Measurements from ENCODE around the gene CMBL.
"Not testable (repeated sequence)": the region's sequence is repeated elsewhere in the genome, so short reads cannot be mapped to it uniquely, and the experiment has no call there.

Gene CMBL

GRCh38 chr5:10333154-10334006 lies 25.7 kb upstream of the CMBL start:
- DNase-seq: peak in 1 of 2 donors; percentile 28

GRCh38 chr5:10332301-10332700 lies 24.6 kb upstream of the CMBL start:
- DNase-seq: no peak

- no peak for DNase-seq
These were observed 23.7 kb upstream of the CMBL start for GRCh38 chr5:10331341-10331796.

- DNase-seq: no peak
These were observed 23.0 kb upstream of the CMBL start for GRCh38 chr5:10330511-10331230.

- no peak for DNase-seq
These were observed 22.2 kb upstream of the CMBL start for GRCh38 chr5:10329820-10330481.

GRCh38 chr5:10329446-10329819 lies 21.7 kb upstream of the CMBL start:
- no peak for DNase-seq

GRCh38 chr5:10328323-10328722 lies 20.6 kb upstream of the CMBL start:
- DNase-seq: no peak

- no peak for DNase-seq
These were observed 17.0 kb upstream of the CMBL start for GRCh38 chr5:10324518-10325370.

GRCh38 chr5:10323588-10324488 lies 16.1 kb upstream of the CMBL start:
- DNase-seq: no peak

GRCh38 chr5:10321882-10322281 lies 14.2 kb upstream of the CMBL start:
- no peak for DNase-seq

GRCh38 chr5:10320793-10321192 lies 13.1 kb upstream of the CMBL start:
- DNase-seq: no peak

GRCh38 chr5:10319202-10319851 lies 11.6 kb upstream of the CMBL start:
- DNase-seq: no peak

- no peak for DNase-seq
These were observed 10.4 kb upstream of the CMBL start for GRCh38 chr5:10317825-10318682.

GRCh38 chr5:10315824-10316509 lies 8.3 kb upstream of the CMBL start:
- no peak for DNase-seq

- DNase-seq: no peak
These were observed 7.5 kb upstream of the CMBL start for GRCh38 chr5:10315201-10315600.

GRCh38 chr5:10311595-10312425 lies 4.1 kb upstream of the CMBL start:
- no peak for DNase-seq

- DNase-seq: not testable (repeated sequence)
These were observed 3.3 kb upstream of the CMBL start for GRCh38 chr5:10310835-10311570.

All from stimulated activated CD4-positive, alpha-beta T cell treated with anti-CD3 and anti-CD28 coated beads, Interleukin-2, amount 100 ng/mL, for 24 hours (primary cell).